ENCODE data around the gene TLL2. TPM values are rescaled to one million over a fixed set of nuclear protein-coding genes. Genes with fewer than 3 reads are reported as not detected.

Gene TLL2
- under 1 TPM in 2 of 4 donors, not detected in 2; 0.20 to 0.31 TPM for total RNA-seq

- Histone ChIP-seq H3K4me3 (peak within 1 kb of the TSS; percentile 30 to 61), H3K27me3 (peaks cover 22% of the 10 kb centered on the region), H3K9me3 (no peaks in the 10 kb centered on the region), H3K36me3 (peaks cover 0 to 3% of the 10 kb centered on the region in 2 donors), H3K27ac (peak within 1 kb of the TSS in 2 of 4 donors; percentile 41 to 60), H3K4me1 (peaks cover 0 to 27% (median 14%) of the 10 kb centered on the region in 3 donors)
- no peak for TF ChIP-seq EP300 (IDR thresholded peaks at IDR 0.05)
- TF ChIP-seq POLR2A (IDR thresholded peaks at IDR 0.05) = peak in 1 of 2 donors; percentile 19
- TF ChIP-seq CTCF (IDR thresholded peaks at IDR 0.05) = peak in 3 of 4 experiments; percentile 71 to 86 (median 72)
- TF ChIP-seq POLR2AphosphoS5 (IDR thresholded peaks at IDR 0.05) = peak; percentile 35
- peak; percentile 98 for ATAC-seq
- 7 to 13% methylated on average over 8 to 9 of the region's 68 CpGs for WGBS, 2 donors (ENCODE audit: low coverage in 1 of 2)
Measured at GRCh38 chr10:96513698-96514561, at the start of gene TLL2. TLL2 (minus strand) TSS chr10:96513926; CDS start chr10:96513685, 241 bp downstream.

GRCh38 chr10:96560966-96561887, 47.5 kb upstream of the TLL2 start:
- ATAC-seq = no peak
- no peak overlapping the region for H3K27ac ChIP-seq
- peaks cover 3 to 67% of the 10 kb centered on the region in 2 donors for H3K36me3 ChIP-seq
- WGBS, 2 donors (ENCODE audit: low coverage in 1 of 2) = 95 to 100% methylated on average over 1 to 3 of the region's 3 CpGs
- TF ChIP-seq POLR2AphosphoS5 (IDR thresholded peaks at IDR 0.05) (no peak), CTCF (IDR thresholded peaks at IDR 0.05) (no peak), EP300 (IDR thresholded peaks at IDR 0.05) (no peak)
- no peaks in the 10 kb centered on the region for H3K9me3 ChIP-seq
- H3K27me3 ChIP-seq = no peaks in the 10 kb centered on the region
- no peak overlapping the region for H3K4me3 ChIP-seq
- H3K4me1 ChIP-seq = peaks cover 0 to 23% (median 4%) of the 10 kb centered on the region in 3 donors

GRCh38 chr10:96560489-96560888, 46.8 kb upstream of the TLL2 start:
- peaks cover 3 to 67% of the 10 kb centered on the region in 2 donors for H3K36me3 ChIP-seq
- no peak overlapping the region for H3K27ac ChIP-seq
- H3K4me3 ChIP-seq = no peak overlapping the region
- ATAC-seq = no peak
- H3K27me3 ChIP-seq = no peaks in the 10 kb centered on the region
- no peak for TF ChIP-seq CTCF (IDR thresholded peaks at IDR 0.05)
- TF ChIP-seq EP300 (IDR thresholded peaks at IDR 0.05) = no peak
- TF ChIP-seq POLR2A (IDR thresholded peaks at IDR 0.05) = no peak
- TF ChIP-seq POLR2AphosphoS5 (IDR thresholded peaks at IDR 0.05) = no peak
- peaks cover 0 to 15% (median 4%) of the 10 kb centered on the region in 3 donors for H3K4me1 ChIP-seq
- 86 to 100% methylated on average over 1 to 2 of the region's 2 CpGs for WGBS, 2 donors (ENCODE audit: low coverage in 1 of 2)
- H3K9me3 ChIP-seq = no peaks in the 10 kb centered on the region

- 80% methylated on average over 1 of the region's 1 CpG; no CpG with 5 or more reads in 1 of the 2 donors for WGBS, 2 donors (ENCODE audit: low coverage in 1 of 2)
- no peak for ATAC-seq
Measured at GRCh38 chr10:96556003-96556402, 42.3 kb upstream of the TLL2 start.

More at GRCh38 chr10:96556003-96556402, 42.3 kb upstream of the TLL2 start:
- TF ChIP-seq POLR2A (IDR thresholded peaks at IDR 0.05) = no peak
- TF ChIP-seq CTCF (IDR thresholded peaks at IDR 0.05) = peak in 1 of 4 experiments; percentile 17
- Histone ChIP-seq H3K36me3 (peaks cover 3 to 73% of the 10 kb centered on the region in 2 donors), H3K4me1 (peaks cover 0 to under 1% (median 0%) of the 10 kb centered on the region in 3 donors), H3K4me3 (no peak overlapping the region), H3K27me3 (no peaks in the 10 kb centered on the region), H3K27ac (no peak overlapping the region), H3K9me3 (no peaks in the 10 kb centered on the region)

Data from gastroesophageal sphincter (tissue), 4 donors.